Endothelial cell of umbilical vein (primary cell): ENCODE measurements around the gene SUGP1. TPM values are rescaled to one million over a fixed set of nuclear protein-coding genes. Genes with fewer than 3 reads are reported as not detected.

ENCODE experiments used
- BruUV-seq: library from RNA; stranded (reverse); fragments of 400-500 nt; replicated peaks from 2 replicates; lab custom pipeline; 2021; lab: Mats Ljungman, UMichigan
- CTCF ChIA-PET: fragments of 300-600, 350-600 bp; sonication (Branson Sonifier 250); formaldehyde crosslinking; loops from one replicate; lab custom pipeline; 2021; ENCODE audit warnings: antibody characterized with exemption, inconsistent platforms; lab: Charles Lee
- POLR2A ChIA-PET: fragments of 300-600, 350-600 bp; sonication (Branson Sonifier 250); formaldehyde crosslinking; loops from one replicate; lab custom pipeline; 2021; ENCODE audit warnings: antibody characterized with exemption, inconsistent platforms; lab: Charles Lee
- DNase-seq: peaks from one replicate; pipeline ENCODE4 v3.0.0-alpha.2; 2011; ENCODE audit warnings: low read depth, low spot score
- FAIRE-seq: peaks from 2 replicates; lab custom pipeline; 2011; peaks lifted over from hg19 to GRCh38; lab: Jason Lieb, UNC
- H2AFZ ChIP-seq: 2 replicates; pipeline ENCODE4 v1.6.0; 2012; ENCODE audit warnings: low read depth, low read length, control low read depth, inconsistent platforms
- H3K27ac ChIP-seq: 2 replicates; pipeline ENCODE4 v1.5.1; 2011; ENCODE audit warnings: low read depth, mild to moderate bottlenecking, control low read depth, low read length, moderate library complexity; ENCODE audit not compliant: insufficient read depth
- H3K27me3 ChIP-seq, 2 experiments: 2 replicates each; pipeline versions ENCODE4 v1.6.0 to v1.6.1; 2011; ENCODE audit warnings: low read length in 2 of 2, mixed read lengths in 1 of 2; ENCODE audit not compliant: control insufficient read depth in 2 of 2, insufficient read depth in 2 of 2
- H3K36me3 ChIP-seq, 2 experiments: 2 replicates in 1 of 2; 3 replicates in 1 of 2; pipeline ENCODE4 v1.5.1; 2011; ENCODE audit warnings: low read length in 2 of 2, mild to moderate bottlenecking in 1 of 2, moderate library complexity in 1 of 2; ENCODE audit not compliant: control insufficient read depth in 2 of 2, insufficient read depth in 2 of 2; ENCODE audit errors: extremely low read depth in 1 of 2
- H3K4me1 ChIP-seq: 3 replicates; pipeline ENCODE4 v1.5.1; 2011; ENCODE audit warnings: mild to moderate bottlenecking, low read length; ENCODE audit not compliant: control insufficient read depth, insufficient read depth; ENCODE audit errors: extremely low read depth
- H3K4me2 ChIP-seq: 2 replicates; pipeline ENCODE4 v1.6.1; 2011; ENCODE audit warnings: low read length, control low read depth, mixed read lengths; ENCODE audit not compliant: insufficient read depth
- H3K4me3 ChIP-seq, 3 experiments: fragments of 200-600 bp in 1 of 3; sonication (generic), shearing (Covaris generic) in 1 of 3; replicated peaks in 1 of 3; 2 replicates each; pipeline ENCODE4 v1.5.1; 2011 to 2016; ENCODE audit warnings: control low read depth in 3 of 3, low read length in 3 of 3, mild to moderate bottlenecking in 2 of 3, inconsistent platforms in 1 of 3, low read depth in 1 of 3, moderate library complexity in 1 of 3; ENCODE audit not compliant: insufficient read depth in 1 of 3
- H3K79me2 ChIP-seq: 2 replicates; pipeline ENCODE4 v1.6.0; 2012; ENCODE audit warnings: low read length, inconsistent platforms; ENCODE audit not compliant: control insufficient read depth, insufficient read depth
- H3K9ac ChIP-seq: replicated peaks from 2 replicates; pipeline ENCODE3; 2011; ENCODE audit warnings: low read length, control low read depth; ENCODE audit not compliant: insufficient read depth; ENCODE audit errors: extremely low read depth
- H3K9me1 ChIP-seq: replicated peaks from 3 replicates; pipeline ENCODE4 v1.6.0; 2011; ENCODE audit warnings: mild to moderate bottlenecking, low read length; ENCODE audit not compliant: control insufficient read depth, insufficient read depth; ENCODE audit errors: extremely low read depth
- H3K9me3 ChIP-seq: replicated peaks from 2 replicates; pipeline ENCODE4 v1.5.1; 2012; ENCODE audit warnings: low read length, inconsistent platforms; ENCODE audit not compliant: control insufficient read depth, insufficient read depth
- H4K20me1 ChIP-seq: replicated peaks from 2 replicates; pipeline ENCODE3; 2011; ENCODE audit warnings: mild to moderate bottlenecking, low read length; ENCODE audit not compliant: control insufficient read depth, insufficient read depth; ENCODE audit errors: extremely low read depth
- EZH2 ChIP-seq: IDR thresholded peaks from 2 replicates; pipeline ENCODE4 v1.6.1; 2012; ENCODE audit warnings: borderline replicate concordance, low read depth, mild to moderate bottlenecking, moderate library complexity, low read length, inconsistent platforms; ENCODE audit not compliant: severe bottlenecking
- FOS ChIP-seq: IDR thresholded peaks from 2 replicates; pipeline ENCODE4 v1.6.1; 2011; ENCODE audit warnings: mild to moderate bottlenecking, low read length, moderate library complexity, borderline replicate concordance; ENCODE audit not compliant: insufficient read depth
- GATA2 ChIP-seq: IDR thresholded peaks from 2 replicates; pipeline ENCODE4 v1.7.0; 2011; ENCODE audit warnings: low read depth, mild to moderate bottlenecking, moderate library complexity, mixed read lengths, low read length; ENCODE audit not compliant: insufficient read length, insufficient read depth
- JUN ChIP-seq: IDR thresholded peaks from 2 replicates; pipeline ENCODE4 v1.6.1; 2011; ENCODE audit warnings: borderline replicate concordance, low read depth; ENCODE audit not compliant: insufficient read length, insufficient read depth
- MYC ChIP-seq: IDR thresholded peaks from one replicate; pipeline ENCODE4 v1.6.1; 2011; ENCODE audit warnings: mild to moderate bottlenecking, low read depth, low read length
- POLR2A ChIP-seq: IDR thresholded peaks from 2 replicates; pipeline ENCODE4 v1.6.1; 2012; ENCODE audit warnings: low read depth, mild to moderate bottlenecking, control low read depth, low read length
- POLR2AphosphoS5 ChIP-seq: IDR thresholded peaks from 2 replicates; pipeline ENCODE4 v1.6.1; 2012; ENCODE audit warnings: low read depth, mild to moderate bottlenecking, control low read depth, low read length, moderate library complexity; ENCODE audit not compliant: insufficient read depth
- dilution Hi-C: fragments of 300-500 bp; cut with MboI; formaldehyde crosslinking; loops from one replicate; pipeline ENCODE4 v1.15.0; 2019; ENCODE audit warnings: low sequenced_read_pairs; ENCODE audit not compliant: extremely low pct_ligation_motif_present
- intact Hi-C: fragments of 100-400 bp; cut with micrococcal nuclease; formaldehyde crosslinking; loops from one replicate; pipeline ENCODE4 v1.10.0; 2022
- polyA plus RNA-seq, 4 experiments: library from polyadenylated mRNA; depleted of rRNA in 3 of 4; stranded (reverse) in 3 of 4; unstranded in 1 of 4; fragments of >200 nt; gene quantifications; 2 replicates each; pipeline versions ENCODE4 v1.2.1 to v1.2.3, GENCODE V29; 2011 to 2012; ENCODE audit warnings: missing spikeins in 1 of 4
- total RNA-seq: library from RNA; stranded (reverse); gene quantifications from 2 replicates; pipeline ENCODE4 v1.2.3, GENCODE V29; 2021
- TF ChIP-seq, protein P1 (sequence below): IDR thresholded peaks from 2 replicates; pipeline ENCODE4 v1.6.1; 2011; ENCODE audit not compliant: insufficient read depth, insufficient read length
- TF ChIP-seq, protein P2 (sequence below), 2 donors: IDR thresholded peaks; 1 replicate in 1 of 2; 2 replicates in 1 of 2; pipeline ENCODE4 v1.5.1; 2011; ENCODE audit warnings: low read length in 2 of 2, mild to moderate bottlenecking in 2 of 2, moderate library complexity in 2 of 2, control low read depth in 1 of 2, inconsistent platforms in 1 of 2, low read depth in 1 of 2; ENCODE audit not compliant: insufficient read depth in 1 of 2; ENCODE audit errors: extremely low read depth in 1 of 2

SUGP1 gene
- total and polyA plus RNA-seq, 2 donors (not counting 3 experiments of a cell fraction or from before 2014, with no cell fraction given), result 41.0 to 64.7 TPM

DNA sequence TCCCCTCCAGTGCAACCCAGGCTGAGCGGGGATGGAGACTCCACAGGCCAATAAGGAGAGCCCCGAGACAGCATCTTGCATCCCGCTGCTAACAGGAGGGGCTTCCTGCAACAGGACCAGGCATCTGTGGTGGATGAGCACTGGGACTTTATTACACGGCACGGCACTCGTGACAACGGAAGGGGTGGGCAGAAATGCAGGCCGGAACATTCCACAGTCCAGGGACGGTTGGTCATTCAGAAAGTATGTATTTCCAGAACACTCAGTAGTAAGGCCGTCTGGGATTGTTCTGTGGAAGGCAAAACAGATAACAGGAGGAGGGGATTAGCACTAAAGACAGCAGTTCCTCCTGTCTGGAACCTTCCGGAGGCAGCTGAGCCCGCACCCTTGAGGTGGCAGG, 43.9 kb downstream of the SUGP1 start:
- TF ChIP-seq MYC, result no peak
- no peak for TF ChIP-seq POLR2AphosphoS5

DNA sequence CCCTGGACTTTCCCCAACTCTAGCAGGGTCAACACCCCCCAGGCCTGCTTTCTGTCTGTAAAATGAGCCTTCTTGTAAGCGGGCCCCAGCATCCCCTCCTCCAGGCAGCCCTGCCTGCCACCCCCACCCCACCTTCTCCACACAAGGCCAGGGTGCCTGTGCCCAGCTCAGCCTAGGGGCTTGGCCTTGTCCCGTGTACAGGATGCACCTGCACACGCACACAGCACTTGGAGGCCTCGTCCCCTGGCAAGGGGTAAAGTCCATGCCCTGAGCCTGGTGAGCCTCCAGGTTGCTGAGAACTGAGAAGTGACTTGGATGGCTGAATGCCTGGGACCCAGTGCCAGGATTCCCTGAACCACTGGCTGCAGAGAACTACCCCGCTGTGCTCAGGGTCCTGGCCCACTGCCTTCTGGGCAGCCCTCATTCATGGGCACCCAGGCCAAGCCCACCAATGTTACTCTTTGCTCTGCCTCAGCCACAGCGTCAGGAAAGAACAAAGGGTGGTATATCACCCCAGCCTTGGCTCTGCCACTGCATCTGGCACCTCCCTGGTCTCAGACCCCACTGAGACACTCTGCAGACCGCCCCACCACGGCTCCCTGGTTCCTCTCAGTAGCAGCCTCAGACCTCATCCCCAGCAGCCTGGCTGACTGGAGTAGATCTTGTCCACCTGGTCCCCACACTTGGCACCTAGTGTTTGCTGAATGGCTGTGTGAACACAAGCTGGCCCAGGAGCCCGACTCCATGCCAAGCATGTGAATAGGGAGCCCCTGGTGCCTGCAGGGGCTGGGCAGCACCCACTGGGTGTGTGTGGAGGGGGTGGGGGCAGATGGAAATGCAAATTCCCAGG, 45.4 kb downstream of the SUGP1 start:
- Histone ChIP-seq H3K9ac (no peak overlapping the region), H3K9me1 (no peaks in the 10 kb centered on the region), H3K4me3 (no peak overlapping the region), H3K27ac (no peak overlapping the region), H2AFZ (no peak overlapping the region), H3K4me1 (no peaks in the 10 kb centered on the region), H3K27me3 (peaks cover 7 to 8% of the 10 kb centered on the region in 2 experiments), H4K20me1 (no peaks in the 10 kb centered on the region), H3K9me3 (no peaks in the 10 kb centered on the region), H3K4me2 (no peak overlapping the region), H3K36me3 (peaks cover 2 to 26% of the 10 kb centered on the region in 2 experiments), H3K79me2 (no peaks in the 10 kb centered on the region)
- DNase-seq (no peak), FAIRE-seq (no peak)
- ChIA-PET CTCF (no interaction called here), POLR2A (no interaction called here)
- no TSS peak for BruUV-seq
- dilution Hi-C loops, result no loop called here
- intact Hi-C loops, result no loop called here
- no peak for TF ChIP-seq GATA2
- no peak for TF ChIP-seq POLR2AphosphoS5
- no peak for TF ChIP-seq POLR2A
- TF ChIP-seq MYC, result no peak
- TF ChIP-seq EZH2, result no peak
- TF ChIP-seq, protein P1, sequence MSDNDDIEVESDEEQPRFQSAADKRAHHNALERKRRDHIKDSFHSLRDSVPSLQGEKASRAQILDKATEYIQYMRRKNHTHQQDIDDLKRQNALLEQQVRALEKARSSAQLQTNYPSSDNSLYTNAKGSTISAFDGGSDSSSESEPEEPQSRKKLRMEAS, result no peak
- no peak for TF ChIP-seq FOS
- TF ChIP-seq, protein P2, sequence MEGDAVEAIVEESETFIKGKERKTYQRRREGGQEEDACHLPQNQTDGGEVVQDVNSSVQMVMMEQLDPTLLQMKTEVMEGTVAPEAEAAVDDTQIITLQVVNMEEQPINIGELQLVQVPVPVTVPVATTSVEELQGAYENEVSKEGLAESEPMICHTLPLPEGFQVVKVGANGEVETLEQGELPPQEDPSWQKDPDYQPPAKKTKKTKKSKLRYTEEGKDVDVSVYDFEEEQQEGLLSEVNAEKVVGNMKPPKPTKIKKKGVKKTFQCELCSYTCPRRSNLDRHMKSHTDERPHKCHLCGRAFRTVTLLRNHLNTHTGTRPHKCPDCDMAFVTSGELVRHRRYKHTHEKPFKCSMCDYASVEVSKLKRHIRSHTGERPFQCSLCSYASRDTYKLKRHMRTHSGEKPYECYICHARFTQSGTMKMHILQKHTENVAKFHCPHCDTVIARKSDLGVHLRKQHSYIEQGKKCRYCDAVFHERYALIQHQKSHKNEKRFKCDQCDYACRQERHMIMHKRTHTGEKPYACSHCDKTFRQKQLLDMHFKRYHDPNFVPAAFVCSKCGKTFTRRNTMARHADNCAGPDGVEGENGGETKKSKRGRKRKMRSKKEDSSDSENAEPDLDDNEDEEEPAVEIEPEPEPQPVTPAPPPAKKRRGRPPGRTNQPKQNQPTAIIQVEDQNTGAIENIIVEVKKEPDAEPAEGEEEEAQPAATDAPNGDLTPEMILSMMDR (IDR thresholded peaks at IDR 0.05; ENCODE audit: extremely low read depth in 1 of 2, insufficient read depth in 1 of 2, low read depth in 1 of 2, low read length in 2 of 2), result no peak
- TF ChIP-seq JUN, result no peak

More for the DNA sequence above, 43.9 kb downstream of the SUGP1 start:
- Histone ChIP-seq H2AFZ (no peak overlapping the region), H3K9me3 (no peaks in the 10 kb centered on the region), H3K9me1 (no peaks in the 10 kb centered on the region), H3K27ac (no peak overlapping the region), H4K20me1 (no peaks in the 10 kb centered on the region), H3K4me2 (no peak overlapping the region), H3K4me1 (no peaks in the 10 kb centered on the region), H3K9ac (no peak overlapping the region), H3K36me3 (peaks cover 2 to 34% of the 10 kb centered on the region in 2 experiments), H3K4me3 (no peak overlapping the region), H3K27me3 (peaks cover 5 to 8% of the 10 kb centered on the region in 2 experiments), H3K79me2 (no peaks in the 10 kb centered on the region)
- dilution Hi-C loops (no loop called here), intact Hi-C loops (no loop called here)
- ChIA-PET POLR2A (no interaction called here), CTCF (interaction anchor here (1.2 kb wide), 1 partner anchor 13 kb away, joined by 3 read pairs; a partner anchor contains a TSS)
- FAIRE-seq (no peak), DNase-seq (no peak)
- BruUV-seq, result no TSS peak
